Activated CD4-positive, alpha-beta T cell treated with anti-CD3 and anti-CD28 coated beads, Interleukin-2, Interleukin-4, amounts not matched to agents 100 ng/mL and 50 ng/mL, durations not matched to agents 16 hours and 8 hours (primary cell): ENCODE data around the gene CBLN1.
A peak's percentile ranks its signal among the peaks of the same experiment; 100 is the strongest.

Experiments used
- DNase-seq: peaks from one replicate; pipeline ENCODE4 v3.0.0-alpha.2; 2020; ENCODE audit warnings: low spot score

The CBLN1 gene

GRCh38 chr16:49281480-49281842, at the start of gene CBLN1:
Gene CBLN1 (minus strand): TSS chr16:49281838. CDS start chr16:49281465, 373 bp downstream.
- DNase-seq = no peak

- DNase-seq = no peak
These were observed 49.0 kb upstream of the CBLN1 start for GRCh38 chr16:49330562-49331201.

- no peak for DNase-seq
These were observed 46.7 kb upstream of the CBLN1 start for GRCh38 chr16:49328325-49328724.

- no peak for DNase-seq
These were observed 45.8 kb upstream of the CBLN1 start for GRCh38 chr16:49327466-49327865.

- no peak for DNase-seq
These were observed 43.1 kb upstream of the CBLN1 start for GRCh38 chr16:49324703-49325102.

- DNase-seq = no peak
These were observed 34.0 kb upstream of the CBLN1 start for GRCh38 chr16:49315602-49316001.

GRCh38 chr16:49312389-49312985, 30.8 kb upstream of the CBLN1 start:
- no peak for DNase-seq

- no peak for DNase-seq
These were observed 30.2 kb upstream of the CBLN1 start for GRCh38 chr16:49311823-49312222.

- no peak for DNase-seq
These were observed 25.5 kb upstream of the CBLN1 start for GRCh38 chr16:49307176-49307575.

GRCh38 chr16:49305406-49305805, 23.8 kb upstream of the CBLN1 start:
- no peak for DNase-seq

- DNase-seq = no peak
These were observed 10.8 kb upstream of the CBLN1 start for GRCh38 chr16:49292413-49292812.

GRCh38 chr16:49287572-49287971, 5.9 kb upstream of the CBLN1 start:
- DNase-seq = no peak

- no peak for DNase-seq
These were observed 3.3 kb upstream of the CBLN1 start for GRCh38 chr16:49284962-49285361.

- DNase-seq = no peak
These were observed 1.9 kb upstream of the CBLN1 start for GRCh38 chr16:49283376-49284049.

GRCh38 chr16:49282690-49283375, 1.2 kb upstream of the CBLN1 start:
- no peak for DNase-seq

GRCh38 chr16:49281843-49282642, 405 bp upstream of the CBLN1 start:
- DNase-seq = peak; percentile 83

- DNase-seq = no peak
These were observed 732 bp downstream of the CBLN1 start for GRCh38 chr16:49280841-49281371.

- DNase-seq = no peak
These were observed 1.4 kb downstream of the CBLN1 start for GRCh38 chr16:49280105-49280741.

GRCh38 chr16:49278944-49279725, 2.5 kb downstream of the CBLN1 start:
- DNase-seq = no peak

GRCh38 chr16:49278567-49278827, 3.1 kb downstream of the CBLN1 start:
- no peak for DNase-seq
